GM20431 (cell line): ENCODE data around the gene NFE2L3.

Experiments
- in situ Hi-C: fragments of 300-500 bp; cut with MseI, MboI; formaldehyde crosslinking; loops from one replicate; pipeline ENCODE4 v1.15.0; 2020; ENCODE audit warnings: low sequenced_read_pairs; ENCODE audit not compliant: unreplicated experiment

Gene NFE2L3

DNA sequence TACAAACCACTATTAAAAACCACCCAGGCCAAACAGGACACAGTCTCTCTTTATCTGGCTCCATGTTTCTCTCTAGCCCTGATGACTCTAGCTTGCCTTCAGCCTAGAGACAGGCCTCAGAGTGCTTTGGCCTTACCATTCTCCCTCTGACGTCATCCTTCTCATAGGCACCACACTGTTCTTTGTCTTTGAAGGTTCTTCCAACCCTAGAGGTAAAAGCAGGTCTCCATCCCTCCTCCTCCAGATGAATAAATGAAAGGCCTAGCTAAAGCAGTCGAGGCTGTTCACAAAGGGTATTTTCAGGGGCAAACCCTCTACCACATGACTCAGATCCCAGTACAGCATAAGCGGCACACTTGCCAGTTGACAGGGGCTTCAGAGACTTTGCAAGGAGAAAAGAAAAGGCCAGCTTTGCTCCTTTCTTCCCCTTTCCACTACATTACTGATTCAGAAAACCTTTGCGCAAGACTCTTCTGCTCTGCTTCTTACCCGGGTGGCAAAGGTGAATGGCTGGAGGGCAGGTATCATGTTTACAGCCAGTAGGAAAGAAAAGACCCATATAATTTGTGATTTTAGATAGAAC is 14.8 kb downstream of the NFE2L3 start:
- in situ Hi-C loops = no loop called here

DNA sequence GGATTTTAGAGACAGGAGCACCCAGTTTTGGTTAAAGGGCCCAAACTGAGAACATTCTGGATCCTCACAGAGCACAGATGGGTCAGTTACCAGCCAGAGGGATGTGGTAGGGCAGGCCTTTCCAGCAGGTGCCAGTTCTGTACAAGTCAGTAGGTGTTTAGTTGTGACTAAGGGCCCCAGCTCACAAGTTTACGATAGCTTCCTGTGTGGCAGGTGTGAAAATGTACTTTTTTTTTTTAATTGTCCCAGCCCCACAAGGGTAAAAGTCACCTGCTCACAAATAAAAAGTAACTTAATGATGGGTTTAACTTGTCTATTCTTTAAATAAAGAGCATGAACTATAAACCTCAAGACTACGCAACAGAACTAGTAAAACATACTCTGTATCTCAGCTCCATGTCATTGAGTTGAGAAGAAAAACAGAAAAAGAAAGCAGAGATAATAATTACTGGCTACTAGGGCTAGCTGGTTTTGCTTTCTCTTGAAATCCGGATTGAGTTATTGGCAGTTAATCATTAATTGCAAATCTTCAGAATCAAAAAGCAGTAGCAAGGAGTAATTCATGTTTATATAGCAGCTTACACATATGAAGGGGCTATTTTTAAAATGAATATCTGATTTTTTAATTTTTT is 15.4 kb downstream of the NFE2L3 start:
- in situ Hi-C loops = no loop called here

DNA sequence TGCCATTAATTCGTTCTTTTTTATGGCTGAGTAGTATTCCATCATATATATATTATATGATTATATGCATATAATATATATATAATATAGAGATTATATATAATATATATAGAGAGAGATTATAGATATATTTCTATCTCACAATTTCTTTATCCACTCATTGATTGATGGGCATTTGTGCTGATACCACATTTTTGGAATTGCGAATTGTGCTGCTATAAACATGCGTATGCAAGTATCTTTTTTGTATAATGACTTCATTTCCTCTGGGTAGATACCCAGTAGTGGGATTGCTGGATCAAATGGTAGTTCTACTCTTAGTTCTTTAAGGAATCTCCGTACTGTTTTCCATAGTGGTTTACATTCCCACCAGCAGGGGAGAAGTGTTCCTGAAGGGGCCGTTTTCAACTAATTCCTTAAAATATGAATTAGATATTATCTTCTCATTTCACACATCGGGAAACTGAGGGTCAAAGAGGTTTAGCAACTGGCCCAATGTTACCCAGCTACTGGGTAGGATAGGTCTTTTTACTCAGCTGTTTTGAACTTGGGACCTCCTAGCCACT is 16.5 kb downstream of the NFE2L3 start:
- in situ Hi-C loops = no loop called here

DNA sequence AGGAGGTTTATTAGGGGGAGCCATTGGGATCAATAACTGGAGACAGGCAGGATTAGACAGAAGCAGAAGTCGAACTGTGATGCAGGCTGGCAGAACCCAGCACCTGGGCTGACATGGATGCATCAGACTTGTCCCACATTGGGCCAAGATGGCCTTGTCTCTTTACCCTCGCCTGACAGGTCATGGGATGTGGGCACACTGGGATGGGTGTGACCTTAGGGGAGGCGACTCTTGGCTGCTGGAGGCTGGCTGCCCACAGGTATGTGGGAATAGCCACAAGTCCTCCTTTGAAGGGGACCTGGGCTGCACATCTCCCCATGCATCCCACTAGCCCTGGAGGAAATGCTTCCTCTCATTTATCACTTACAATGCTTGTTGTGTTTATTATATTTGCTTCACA is 17.3 kb downstream of the NFE2L3 start:
- in situ Hi-C loops = no loop called here

DNA sequence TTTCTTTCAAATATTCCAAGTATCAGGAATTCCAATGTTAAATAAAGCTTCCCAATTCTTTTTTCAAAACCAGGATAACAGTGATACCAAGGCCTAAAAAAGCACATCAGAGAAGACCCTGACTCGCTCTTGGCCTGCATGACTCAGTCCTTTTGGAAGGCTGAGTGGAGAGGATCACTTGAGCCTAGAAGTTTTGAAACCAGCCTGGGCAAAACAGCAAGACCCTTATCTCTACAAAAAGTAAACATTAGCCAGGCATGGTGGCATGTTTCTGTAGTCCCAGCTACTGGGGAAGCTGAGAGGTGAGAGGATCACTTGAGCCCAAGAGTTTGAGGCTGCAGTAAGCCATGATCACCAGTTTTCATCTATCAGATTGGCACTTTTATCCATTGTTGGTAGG is 18.7 kb downstream of the NFE2L3 start:
- in situ Hi-C loops = no loop called here

DNA sequence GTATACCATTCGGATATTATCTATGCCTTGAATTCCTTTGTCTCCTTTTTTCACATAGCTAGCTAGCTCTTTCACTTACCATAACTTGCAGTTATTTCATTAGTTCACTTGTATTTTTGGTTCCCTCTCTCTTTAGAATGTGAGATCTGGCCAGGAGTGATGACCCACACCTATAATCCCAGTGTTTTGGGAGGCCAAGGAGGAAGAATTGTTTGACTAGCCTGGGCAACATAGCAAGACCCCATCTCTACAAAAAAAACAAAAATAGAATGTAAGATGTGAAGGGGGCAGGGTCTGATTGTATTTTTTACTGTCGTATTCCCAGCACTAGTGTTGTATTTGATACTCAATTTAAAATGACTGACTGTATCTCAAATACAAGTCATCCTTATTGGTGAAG is 19.6 kb downstream of the NFE2L3 start:
- in situ Hi-C loops = no loop called here

DNA sequence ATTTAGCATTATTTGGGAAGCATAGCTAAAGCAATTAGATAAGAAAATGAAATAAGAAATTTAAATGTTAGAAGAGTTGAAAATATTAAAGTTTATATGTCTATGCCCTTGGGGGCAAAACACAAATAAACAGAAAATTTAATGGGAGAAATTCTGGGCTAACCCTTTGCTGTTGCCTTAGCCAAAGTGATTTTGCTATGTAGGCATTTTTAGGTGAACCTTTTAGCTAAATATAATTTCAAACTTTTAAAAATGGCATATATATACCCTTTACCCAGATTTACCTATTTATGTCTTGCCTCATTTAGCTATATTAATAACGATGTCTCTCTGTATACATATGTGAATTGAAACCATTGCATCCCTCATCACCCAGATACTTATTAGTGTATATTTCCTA is 20.1 kb downstream of the NFE2L3 start:
- in situ Hi-C loops = no loop called here

DNA sequence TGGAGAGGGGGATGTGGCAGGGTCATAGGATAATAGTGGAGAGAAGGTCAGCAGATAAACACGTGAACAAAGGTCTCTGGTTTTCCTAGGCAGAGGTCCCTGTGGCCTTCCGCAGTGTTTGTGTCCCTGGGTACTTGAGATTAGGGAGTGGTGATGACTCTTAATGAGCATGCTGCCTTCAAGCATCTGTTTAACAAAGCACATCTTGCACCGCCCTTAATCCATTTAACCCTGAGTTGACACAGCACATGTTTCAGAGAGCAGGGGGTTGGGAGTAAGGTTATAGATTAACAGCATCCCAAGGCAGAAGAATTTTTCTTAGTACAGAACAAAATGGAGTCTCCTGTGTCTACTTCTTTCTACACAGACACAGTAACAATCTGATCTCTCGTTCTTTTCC is 23.9 kb downstream of the NFE2L3 start:
- in situ Hi-C loops = loop anchor here (25.0 kb wide), 1 partner anchor 89 kb away; no protein-coding TSS in a partner anchor

DNA sequence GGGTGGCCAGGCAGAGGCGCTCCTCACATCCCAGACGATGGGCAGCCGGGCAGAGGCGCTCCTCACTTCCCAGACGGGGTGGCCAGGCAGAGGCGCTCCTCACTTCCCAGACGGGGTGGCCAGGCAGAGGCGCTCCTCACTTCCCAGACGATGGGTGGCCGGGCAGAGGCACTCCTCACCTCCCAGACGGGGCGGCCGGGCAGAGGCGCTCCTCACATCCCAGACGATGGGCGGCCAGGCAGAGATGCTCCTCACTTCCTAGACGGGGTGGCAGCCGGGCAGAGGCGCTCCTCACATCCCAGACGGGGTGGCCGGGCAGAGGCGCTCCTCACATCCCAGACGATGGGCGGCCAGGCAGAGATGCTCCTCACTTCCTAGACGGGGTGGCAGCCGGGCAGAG is 24.7 kb downstream of the NFE2L3 start:
- in situ Hi-C loops = loop anchor here (25.0 kb wide), 1 partner anchor 89 kb away; no protein-coding TSS in a partner anchor

DNA sequence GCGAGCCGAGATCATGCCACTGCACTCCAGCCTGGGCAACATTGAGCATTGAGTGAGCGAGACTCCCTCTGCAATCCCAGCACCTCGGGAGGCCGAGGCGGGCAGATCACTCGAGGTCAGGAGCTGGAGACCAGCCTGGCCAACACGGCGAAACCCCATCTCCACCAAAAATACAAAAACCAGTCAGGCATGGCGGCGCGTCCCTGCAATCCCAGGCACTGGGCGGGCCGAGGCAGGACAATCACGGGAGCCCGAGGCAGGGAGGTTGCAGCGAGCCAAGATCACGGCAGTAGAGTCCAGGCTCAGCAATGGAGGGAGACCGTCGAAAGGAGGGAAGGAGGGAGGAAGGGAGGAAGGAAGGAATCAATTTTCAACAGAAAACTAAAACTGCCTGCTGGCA is 25.3 kb downstream of the NFE2L3 start:
- in situ Hi-C loops = loop anchor here (25.0 kb wide), 1 partner anchor 90 kb away; no protein-coding TSS in a partner anchor

DNA sequence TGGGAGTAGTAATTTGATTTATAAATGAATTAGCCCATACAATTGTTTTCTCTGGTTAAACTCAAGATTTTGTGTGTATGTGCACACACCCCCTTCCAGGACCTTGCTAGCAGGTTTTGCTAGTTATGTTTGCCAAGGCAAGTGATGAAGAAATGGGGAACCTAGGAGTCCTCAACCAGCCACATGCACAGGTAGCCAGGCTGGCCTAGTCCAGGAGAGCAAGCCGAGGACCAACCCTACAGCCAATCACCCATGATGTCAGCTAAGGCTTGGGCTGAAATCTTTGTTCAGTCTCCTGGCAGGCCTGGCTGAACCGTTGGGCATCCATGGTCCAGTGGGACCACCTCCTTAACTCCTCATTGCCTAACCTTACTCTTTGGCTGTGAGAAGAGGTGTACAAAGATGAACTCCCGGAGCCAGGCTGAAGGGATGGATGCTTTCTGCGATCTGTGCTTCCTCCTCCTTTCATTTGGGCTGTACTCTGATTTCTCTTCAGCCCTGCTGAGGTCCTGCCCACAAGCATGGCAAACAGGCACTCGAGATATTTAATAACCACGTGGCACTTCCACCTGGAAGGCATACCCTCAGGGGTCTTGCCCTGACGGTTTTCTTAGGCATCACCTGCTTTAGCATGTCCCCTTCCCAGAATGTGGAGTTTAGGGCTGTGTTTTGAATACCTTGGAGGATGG is 26.4 kb downstream of the NFE2L3 start:
- in situ Hi-C loops = loop anchor here (25.0 kb wide), 1 partner anchor 91 kb away; no protein-coding TSS in a partner anchor

DNA sequence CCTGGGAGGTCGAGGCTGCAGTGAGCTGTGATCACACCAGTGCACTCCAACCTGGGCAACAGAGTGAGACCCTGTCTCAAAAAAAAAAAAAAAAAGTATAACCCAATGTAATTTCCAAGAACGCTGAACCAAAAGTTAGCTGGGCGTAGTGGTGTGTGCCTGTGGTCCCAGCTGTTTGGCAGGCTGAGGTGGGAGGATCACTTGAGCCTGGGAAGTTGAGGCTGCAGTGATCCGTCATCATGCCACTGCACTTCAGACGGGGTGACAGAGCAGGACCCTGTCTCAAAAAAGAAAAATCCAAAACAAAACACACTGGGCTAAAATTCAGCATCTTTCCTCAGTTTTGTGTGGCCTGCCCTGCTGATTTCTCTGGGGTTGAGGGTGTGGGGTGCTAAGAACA is 27.4 kb downstream of the NFE2L3 start:
- in situ Hi-C loops = loop anchor here (25.0 kb wide), 1 partner anchor 92 kb away; no protein-coding TSS in a partner anchor

DNA sequence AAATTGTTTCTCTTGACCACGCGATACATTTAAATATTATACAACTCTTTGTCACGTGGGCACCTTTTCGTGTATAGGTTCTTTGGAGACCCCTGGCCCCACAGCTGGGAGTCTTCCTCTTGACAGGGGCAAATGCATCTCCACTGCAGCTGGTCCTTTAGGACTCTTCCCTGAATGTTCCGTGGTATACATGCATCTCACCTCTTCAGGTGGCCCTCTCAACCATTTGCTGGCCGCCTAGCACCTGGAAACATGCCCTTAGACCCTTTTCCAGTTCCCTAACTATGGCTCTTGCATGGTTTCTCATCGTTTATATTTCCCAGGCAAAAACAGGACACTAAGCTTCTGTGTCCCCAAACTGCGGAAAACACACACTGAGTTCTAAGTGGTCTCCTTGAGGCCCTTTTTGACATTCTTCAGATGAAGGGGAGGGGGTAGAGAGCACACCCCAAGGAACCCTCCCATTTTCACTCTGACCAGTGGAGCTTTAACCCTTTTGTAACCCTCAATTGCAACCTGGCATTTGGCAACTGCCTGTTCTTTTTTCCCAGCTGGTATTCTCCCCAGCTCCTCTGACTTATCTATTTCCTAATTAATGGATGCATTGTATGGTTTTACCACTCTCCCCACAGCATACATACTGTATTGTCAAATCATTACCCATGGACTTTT is 28.0 kb downstream of the NFE2L3 start:
- in situ Hi-C loops = loop anchor here (25.0 kb wide), 1 partner anchor 93 kb away; no protein-coding TSS in a partner anchor

DNA sequence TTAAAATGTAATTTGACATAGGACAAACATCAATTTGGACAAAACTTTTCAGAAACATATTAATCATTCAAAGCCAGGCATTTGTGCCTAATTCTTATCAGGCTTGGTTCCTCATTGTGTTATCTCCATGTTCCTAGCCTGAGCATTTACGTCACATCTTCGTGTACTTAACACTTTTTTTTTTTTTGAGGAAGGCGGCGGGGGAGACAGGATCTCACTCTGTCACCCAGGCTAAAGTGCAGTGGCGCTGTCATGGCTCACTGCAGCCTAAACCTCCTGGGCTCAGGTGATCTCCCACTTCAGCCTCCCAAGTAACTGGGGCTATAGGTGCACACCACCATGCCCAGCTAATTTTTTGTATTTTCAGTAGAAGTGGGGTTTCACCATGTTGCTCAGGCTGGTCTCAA is 28.8 kb downstream of the NFE2L3 start:
- in situ Hi-C loops = loop anchor here (25.0 kb wide), 1 partner anchor 93 kb away; no protein-coding TSS in a partner anchor

DNA sequence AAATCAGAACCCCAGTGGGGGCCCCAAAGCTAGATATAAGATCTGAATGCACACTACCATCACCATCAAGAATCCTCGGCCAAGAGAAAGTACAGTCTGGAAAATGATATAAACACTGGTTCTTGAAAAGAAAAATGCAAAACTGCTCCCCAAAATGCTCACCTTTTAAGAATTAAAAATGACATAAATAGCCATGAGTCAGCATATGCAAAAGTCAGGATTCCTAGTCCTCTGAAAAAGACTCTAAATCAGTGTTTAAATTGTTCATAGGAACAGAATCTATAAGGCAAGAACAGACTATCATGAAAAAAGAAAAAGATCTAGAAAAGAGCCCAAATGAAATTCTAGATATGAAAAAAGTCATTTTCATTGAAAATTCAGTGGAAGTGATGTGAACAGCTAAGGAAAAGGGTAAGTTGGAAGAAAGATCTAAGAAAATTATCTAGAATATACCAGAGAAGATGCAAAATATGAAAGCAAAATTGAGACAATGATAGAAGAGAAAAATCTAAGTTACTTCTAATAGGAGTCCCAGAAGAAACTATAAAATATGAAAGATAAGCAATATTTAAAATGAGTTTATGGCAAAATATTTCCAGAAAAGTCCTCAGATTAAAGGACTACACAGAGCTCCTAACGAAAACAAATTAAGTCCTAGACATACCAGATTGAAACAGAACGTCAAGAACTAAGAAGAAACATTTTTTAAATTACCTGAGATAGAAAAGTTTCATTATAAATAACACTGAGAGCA is 29.7 kb downstream of the NFE2L3 start:
- in situ Hi-C loops = loop anchor here (25.0 kb wide), 1 partner anchor 94 kb away; no protein-coding TSS in a partner anchor

DNA sequence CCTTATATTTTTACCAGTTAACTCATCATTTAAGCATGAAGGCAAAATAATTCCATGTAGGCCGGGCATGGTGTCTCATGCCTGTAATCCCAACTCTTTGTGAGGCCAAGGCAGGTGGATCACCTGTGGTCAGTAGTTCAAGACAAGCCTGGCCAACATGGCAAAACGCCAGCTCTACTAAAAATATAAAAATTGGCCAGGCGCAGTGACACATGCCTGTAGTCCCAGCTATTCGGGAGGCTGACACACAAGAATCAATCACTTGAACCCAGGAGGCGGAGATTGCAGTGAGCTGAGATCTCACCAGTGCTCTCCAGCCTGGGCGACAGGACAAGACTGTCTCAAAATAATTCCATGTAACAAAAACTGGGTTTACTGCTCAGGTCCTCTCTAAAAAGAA is 30.3 kb downstream of the NFE2L3 start:
- in situ Hi-C loops = loop anchor here (25.0 kb wide), 1 partner anchor 95 kb away; no protein-coding TSS in a partner anchor

DNA sequence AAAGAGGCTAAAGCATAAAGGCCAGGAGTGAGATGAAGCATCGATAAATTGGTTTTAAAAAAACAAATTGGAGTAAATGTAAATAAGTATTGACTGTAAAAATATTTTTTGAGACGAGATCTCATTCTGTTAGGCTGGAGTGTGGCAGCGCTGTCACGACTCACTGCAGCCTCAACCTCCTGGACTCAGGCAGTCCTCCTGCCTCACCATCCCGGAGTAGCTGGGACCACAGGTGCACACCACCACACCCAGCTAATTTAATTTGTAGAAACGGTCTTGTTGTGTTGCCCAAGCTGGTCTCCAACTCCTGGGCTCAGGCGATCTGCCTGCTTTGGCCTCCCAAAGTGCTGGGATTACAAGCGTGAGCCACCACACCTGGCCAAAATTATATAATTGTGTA is 30.7 kb downstream of the NFE2L3 start:
- in situ Hi-C loops = loop anchor here (25.0 kb wide), 1 partner anchor 95 kb away; no protein-coding TSS in a partner anchor

DNA sequence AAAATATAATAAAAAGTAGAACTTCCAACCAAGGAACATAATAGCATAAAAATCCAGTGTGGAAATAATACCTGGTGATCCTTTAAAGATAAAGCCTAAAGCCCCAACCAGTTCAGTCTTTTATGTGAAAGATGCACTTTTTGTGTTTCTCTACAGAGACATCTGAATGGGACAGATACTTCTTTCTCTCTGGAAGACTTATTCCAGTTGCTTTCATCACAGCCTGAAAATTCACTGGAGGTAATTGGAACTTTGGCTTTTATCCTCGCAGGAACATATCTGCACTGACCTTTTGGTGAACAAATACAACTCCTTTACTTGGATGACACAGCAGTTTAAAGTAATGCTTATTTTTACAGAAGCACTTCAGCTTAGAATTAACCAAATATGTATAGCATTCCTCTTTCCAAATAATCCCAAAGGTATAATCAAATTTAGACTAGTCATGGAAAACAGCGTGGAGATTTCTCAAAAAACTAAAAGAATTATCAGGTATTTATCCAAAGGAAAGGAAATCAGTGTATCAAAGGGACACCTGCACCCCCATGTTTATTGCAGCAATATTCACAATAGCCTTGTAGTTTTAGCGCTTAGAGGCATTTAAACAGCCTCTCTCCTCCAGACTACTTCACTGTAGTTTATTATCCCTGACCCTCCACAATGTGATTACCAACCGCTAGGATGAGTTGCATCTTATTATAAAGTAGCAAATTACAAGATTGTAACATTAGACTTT is 31.7 kb downstream of the NFE2L3 start:
- in situ Hi-C loops = loop anchor here (25.0 kb wide), 1 partner anchor 96 kb away; no protein-coding TSS in a partner anchor
